ENCODE measurements around the gene SSTR3. TPM values are rescaled to one million over a fixed set of nuclear protein-coding genes. Genes with fewer than 3 reads are reported as not detected.

The SSTR3 gene
- total and polyA plus RNA-seq, 9 of the 15 experiments (the other 6 are each of a cell fraction or from before 2014, with no cell fraction given), result 0.03 TPM; not detected in 8

GRCh38 chr22:37193629-37194191, 18.6 kb downstream of the SSTR3 start:
- Histone ChIP-seq H3K4me2 (ENCODE audit: insufficient read depth, low read length) (peak overlapping the region; percentile 29), H3K4me1 (replicated peaks in 1 of 2; ENCODE audit: control insufficient read depth in 2 of 2, insufficient read depth in 2 of 2, low read length in 2 of 2) (peaks cover 21 to 25% of the 10 kb centered on the region in 2 experiments), H3K27ac (ENCODE audit: extremely low read depth, low read depth, low read length) (peak overlapping the region; percentile 34; the same call in 1 of the 3 replicates), H2AFZ (ENCODE audit: low read depth, low read length) (peak overlapping the region; percentile 1; the same call in 1 of the 2 replicates), H3K9ac (ENCODE audit: insufficient read depth in 1 of 2, low read depth in 2 of 2, low read length in 2 of 2) (no peak overlapping the region), H3K9me3 (replicated peaks; ENCODE audit: control insufficient read depth, insufficient read depth, low read depth, low read length) (peaks cover 3% of the 10 kb centered on the region; the same call in 1 of the 2 replicates), H3K9me1 (ENCODE audit: control insufficient read depth, insufficient read depth, low read length) (no peaks in the 10 kb centered on the region), H3K79me2 (ENCODE audit: control insufficient read depth, insufficient read depth, low read length) (0 out of 3 replicates have a peak, but pooled peaks cover under 1% of the 10 kb centered on the region), H3K36me3 (ENCODE audit: control insufficient read depth, insufficient read depth, low read length) (no peaks in the 10 kb centered on the region), H3K27me3 (ENCODE audit: control insufficient read depth in 2 of 2, insufficient read depth in 2 of 2, low read length in 2 of 2) (no peaks in the 10 kb centered on the region), H3K4me3 (no peak overlapping the region), H4K20me1 (replicated peaks; ENCODE audit: control insufficient read depth, insufficient read depth, low read length) (no peaks in the 10 kb centered on the region)
- BruUV-seq (replicated peaks), result no TSS peak
- DNase-seq (ENCODE audit: extremely low read depth in 1 of 4, low spot score in 3 of 4), result peak in 3 of 4 experiments; percentile 20 to 80 (median 32)
- WGBS (ENCODE audit: insufficient coverage, low coverage, missing lambda C conversion rate), result 9% methylated on average over 10 of the region's 10 CpGs
- peak; percentile 49 for FAIRE-seq
- POLR2A ChIA-PET, result interaction anchor here (0.7 kb wide), 1 partner anchor 455 kb away, joined by 3 read pairs; no protein-coding TSS in a partner anchor
- in situ Hi-C loops (cut with MboI) (no loop called here), intact Hi-C loops (cut with micrococcal nuclease) (loop anchor here (10.0 kb wide), 1 partner anchor 409 kb away; no protein-coding TSS in a partner anchor)
- ATAC-seq, result peak; percentile 41
- CTCF ChIA-PET (ENCODE audit: low intra/inter-chr PET ratio), result interaction anchor here (0.6 kb wide), 2 partner anchors 54 to 121 kb away, joined by 3 to 4 read pairs; no protein-coding TSS in a partner anchor
- TF ChIP-seq POLR3A (IDR thresholded peaks at IDR 0.05; ENCODE audit: borderline replicate concordance, extremely low read depth, insufficient read depth, insufficient read length) (peak; percentile 86), L3MBTL2 (IDR thresholded peaks at IDR 0.05) (peak; percentile 35; the same call in 1 of the 2 replicates), RBM15 (IDR thresholded peaks at IDR 0.05; ENCODE audit: insufficient read depth, low read length) (no peak), TEAD2 (tag; IDR thresholded peaks at IDR 0.05) (no peak), RNF2 (IDR thresholded peaks at IDR 0.05) (no peak), POLR2H (tag; IDR thresholded peaks at IDR 0.05; ENCODE audit: low read depth) (peak; percentile 99), TFE3 (CRISPR knock-in tag; IDR thresholded peaks at IDR 0.05) (no peak), BDP1 (IDR thresholded peaks at IDR 0.05; ENCODE audit: insufficient read depth, insufficient read length) (peak; percentile 44), POLR3G (IDR thresholded peaks at IDR 0.05; ENCODE audit: extremely low read depth, insufficient read length, insufficient replicate concordance) (peak; percentile 20), ZNF589 (CRISPR knock-in tag; IDR thresholded peaks at IDR 0.05; ENCODE audit: low read depth) (no peak), ZNF79 (CRISPR knock-in tag; IDR thresholded peaks at IDR 0.05; ENCODE audit: low read depth) (no peak), ARID1B (IDR thresholded peaks at IDR 0.05) (peak; percentile 22; the same call in 1 of the 2 replicates), ELK3 (CRISPR knock-in tag; IDR thresholded peaks at IDR 0.05) (no peak), SOX6 (IDR thresholded peaks at IDR 0.05) (peak; percentile 51; the same call in 1 of the 2 replicates), VEZF1 (CRISPR knock-in tag; IDR thresholded peaks at IDR 0.05) (peak; percentile 28; the same call in 1 of the 2 replicates), SMARCA4 (IDR thresholded peaks at IDR 0.05) (no peak)

Measured in K562 (cell line).